Measurements from ENCODE around the gene CD44. TPM values are rescaled to one million over a fixed set of nuclear protein-coding genes. Genes with fewer than 3 reads are reported as not detected.

CD44 gene
- total and polyA plus RNA-seq, 10 donors: 60.9 to 521 (median 317) TPM

DNA sequence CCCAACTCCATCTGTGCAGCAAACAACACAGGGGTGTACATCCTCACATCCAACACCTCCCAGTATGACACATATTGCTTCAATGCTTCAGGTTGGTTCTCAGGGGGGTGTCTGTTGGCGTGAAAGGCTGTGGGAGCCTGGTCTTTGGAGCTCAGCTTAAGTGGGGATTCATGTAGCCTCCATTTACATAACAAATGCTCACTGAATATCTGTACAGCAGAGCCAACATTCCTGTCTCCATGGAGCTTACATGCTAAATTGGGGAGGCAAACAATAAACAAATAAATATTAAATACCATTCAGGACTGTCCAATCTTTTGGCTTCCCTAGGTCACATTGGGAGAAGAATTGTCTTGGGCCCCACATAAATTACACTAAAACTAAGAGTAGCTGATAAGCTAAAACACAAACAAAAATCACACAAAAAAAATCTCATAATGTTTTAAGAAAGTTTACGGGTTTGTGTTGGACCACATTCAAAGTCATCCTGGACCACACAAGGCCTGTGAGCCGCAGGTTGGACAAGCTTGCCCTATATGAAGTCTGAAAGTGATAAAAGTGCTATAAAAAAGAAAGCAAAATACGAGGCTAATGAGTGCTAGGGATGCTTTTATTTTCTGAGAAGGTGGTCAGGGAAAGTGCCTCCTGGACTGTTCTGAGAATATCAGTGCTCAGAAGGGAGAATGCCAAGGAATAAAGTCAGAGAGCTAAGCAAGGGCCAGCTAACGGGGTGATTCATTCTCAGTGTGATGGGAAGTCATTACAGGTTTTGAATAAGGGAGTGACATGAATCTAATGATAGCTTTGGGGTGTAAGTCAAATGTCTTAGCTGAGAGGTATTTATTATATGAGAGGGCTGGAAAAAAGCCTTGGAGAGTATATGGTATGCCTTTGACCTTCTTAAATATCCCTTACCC, 41.6 kb downstream of the CD44 start:
- no peaks in the 10 kb centered on the region for H3K9me3 ChIP-seq
- 78 to 91% (median 90%) methylated on average over 5 of the region's 5 CpGs for WGBS, 5 donors
- peak overlapping the region in 7 of 8 donors; percentile 20 to 89 (median 36) for H3K27ac ChIP-seq
- H3K4me1 ChIP-seq: peaks cover 21 to 94% (median 65%) of the 10 kb centered on the region in 6 donors
- no peaks in the 10 kb centered on the region for H3K27me3 ChIP-seq (replicated peaks in 1 of 7)
- TF ChIP-seq, protein P1, sequence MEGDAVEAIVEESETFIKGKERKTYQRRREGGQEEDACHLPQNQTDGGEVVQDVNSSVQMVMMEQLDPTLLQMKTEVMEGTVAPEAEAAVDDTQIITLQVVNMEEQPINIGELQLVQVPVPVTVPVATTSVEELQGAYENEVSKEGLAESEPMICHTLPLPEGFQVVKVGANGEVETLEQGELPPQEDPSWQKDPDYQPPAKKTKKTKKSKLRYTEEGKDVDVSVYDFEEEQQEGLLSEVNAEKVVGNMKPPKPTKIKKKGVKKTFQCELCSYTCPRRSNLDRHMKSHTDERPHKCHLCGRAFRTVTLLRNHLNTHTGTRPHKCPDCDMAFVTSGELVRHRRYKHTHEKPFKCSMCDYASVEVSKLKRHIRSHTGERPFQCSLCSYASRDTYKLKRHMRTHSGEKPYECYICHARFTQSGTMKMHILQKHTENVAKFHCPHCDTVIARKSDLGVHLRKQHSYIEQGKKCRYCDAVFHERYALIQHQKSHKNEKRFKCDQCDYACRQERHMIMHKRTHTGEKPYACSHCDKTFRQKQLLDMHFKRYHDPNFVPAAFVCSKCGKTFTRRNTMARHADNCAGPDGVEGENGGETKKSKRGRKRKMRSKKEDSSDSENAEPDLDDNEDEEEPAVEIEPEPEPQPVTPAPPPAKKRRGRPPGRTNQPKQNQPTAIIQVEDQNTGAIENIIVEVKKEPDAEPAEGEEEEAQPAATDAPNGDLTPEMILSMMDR (IDR thresholded peaks at IDR 0.05 in 8 of 11, conservative IDR thresholded peaks at IDR 0.05 in 3 of 11): no peak
- TF ChIP-seq POLR2A (IDR thresholded peaks at IDR 0.05) (no peak), POLR2AphosphoS5 (IDR thresholded peaks at IDR 0.05) (no peak)
- intact Hi-C loops (cut with DNase I; ENCODE audit: low total_unique reads): no loop called here
- H3K36me3 ChIP-seq: peaks cover 0 to 90% (median 51%) of the 10 kb centered on the region in 6 donors
- DNase-seq: no peak
- no peak overlapping the region for H3K4me3 ChIP-seq

DNA sequence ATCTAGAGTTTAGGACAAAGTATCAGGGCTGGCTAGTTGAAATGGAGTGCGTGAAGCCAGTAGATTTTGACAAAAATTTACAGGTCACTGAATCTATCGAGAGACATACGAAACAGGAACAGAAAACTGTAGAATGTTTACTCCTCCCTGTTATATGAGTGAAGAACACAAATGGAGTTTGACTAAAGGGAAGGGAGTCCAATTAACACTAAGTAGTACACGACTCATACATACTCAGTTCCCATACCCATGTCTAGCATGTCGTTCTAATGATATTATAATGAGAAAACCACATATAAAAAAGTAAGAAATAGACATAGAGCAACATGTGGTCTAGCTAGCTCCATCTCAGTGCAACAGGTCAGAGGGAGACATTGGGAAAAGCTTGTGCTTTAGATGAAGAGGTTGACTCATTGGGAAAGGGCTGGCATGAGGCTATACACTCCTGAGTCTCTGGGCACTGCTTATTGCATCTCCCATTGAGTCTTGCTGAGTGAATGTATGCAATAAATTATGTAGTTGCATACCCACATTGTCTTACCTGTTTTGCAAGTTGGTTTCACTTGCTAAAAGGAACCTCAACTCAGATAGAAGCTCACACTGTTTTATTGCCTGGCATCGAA, 43.5 kb downstream of the CD44 start:
- Histone ChIP-seq H3K4me1 (peaks cover 22 to 94% (median 60%) of the 10 kb centered on the region in 6 donors), H3K27ac (peak overlapping the region in 6 of 8 donors; percentile 31 to 68 (median 48)), H3K36me3 (peaks cover 0 to 95% (median 43%) of the 10 kb centered on the region in 6 donors), H3K4me3 (peak overlapping the region in 1 of 8 donors; percentile 16), H3K9me3 (no peaks in the 10 kb centered on the region), H3K27me3 (replicated peaks in 1 of 7) (no peaks in the 10 kb centered on the region)
- WGBS, 5 donors: 62 to 73% (median 65%) methylated on average over 6 of the region's 6 CpGs
- intact Hi-C loops (cut with DNase I; ENCODE audit: low total_unique reads): no loop called here
- no peak for TF ChIP-seq POLR2AphosphoS5 (IDR thresholded peaks at IDR 0.05)
- TF ChIP-seq, protein P1 (IDR thresholded peaks at IDR 0.05 in 8 of 11, conservative IDR thresholded peaks at IDR 0.05 in 3 of 11): no peak
- TF ChIP-seq POLR2A (IDR thresholded peaks at IDR 0.05): no peak
- DNase-seq: no peak

DNA sequence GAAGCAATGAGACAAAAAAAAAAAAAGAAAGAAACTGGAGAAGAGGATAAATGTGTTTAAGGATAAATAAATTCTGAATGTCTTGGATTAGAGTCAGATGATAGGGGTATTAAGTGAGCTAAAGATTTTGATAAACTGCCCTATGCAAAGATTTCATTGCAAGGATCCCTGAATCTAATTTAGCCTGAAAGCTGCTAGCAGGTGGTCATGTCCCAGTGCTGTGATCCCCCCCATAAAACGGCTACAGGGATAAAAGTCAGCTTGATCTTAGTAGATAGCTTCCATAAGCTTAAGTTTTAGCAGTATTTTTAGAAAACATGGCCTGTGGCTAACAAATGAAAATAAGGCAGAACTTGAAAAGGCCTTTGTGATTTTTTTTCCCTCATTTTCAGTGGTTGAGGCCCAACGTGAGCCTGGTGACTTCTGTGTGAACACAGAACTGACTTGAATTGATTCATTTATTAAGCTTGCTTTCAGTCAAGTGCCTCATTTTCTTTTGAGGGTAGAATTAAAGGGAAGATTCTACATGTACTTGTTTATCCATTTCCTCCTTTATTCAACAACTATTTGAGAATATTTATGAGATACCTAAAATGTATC, 44.5 kb downstream of the CD44 start:
- Histone ChIP-seq H3K9me3 (no peaks in the 10 kb centered on the region), H3K4me3 (no peak overlapping the region), H3K4me1 (peaks cover 23 to 94% (median 60%) of the 10 kb centered on the region in 6 donors), H3K27ac (peak overlapping the region in 4 of 8 donors; percentile 37 to 50 (median 48)), H3K27me3 (replicated peaks in 1 of 7) (no peaks in the 10 kb centered on the region), H3K36me3 (peaks cover 0 to 95% (median 41%) of the 10 kb centered on the region in 6 donors)
- 63 to 87% (median 80%) methylated on average over 2 of the region's 2 CpGs for WGBS, 5 donors
- intact Hi-C loops (cut with DNase I; ENCODE audit: low total_unique reads): no loop called here
- TF ChIP-seq POLR2AphosphoS5 (IDR thresholded peaks at IDR 0.05) (no peak), POLR2A (IDR thresholded peaks at IDR 0.05) (no peak)
- TF ChIP-seq, protein P1 (IDR thresholded peaks at IDR 0.05 in 8 of 11, conservative IDR thresholded peaks at IDR 0.05 in 3 of 11): no peak
- no peak for DNase-seq
